ENCODE measurements around the gene THAP7. TPM values are rescaled to one million over a fixed set of nuclear protein-coding genes. Genes with fewer than 3 reads are reported as not detected.

Gene THAP7
- total and polyA plus RNA-seq, 2 of the 13 experiments (the other 11 are each of a cell fraction or from before 2014, with no cell fraction given): 13.0 to 25.5 TPM

GRCh38 chr22:20953668-20954500, 48.0 kb downstream of the THAP7 start (continued):
- TF ChIP-seq, protein P1, sequence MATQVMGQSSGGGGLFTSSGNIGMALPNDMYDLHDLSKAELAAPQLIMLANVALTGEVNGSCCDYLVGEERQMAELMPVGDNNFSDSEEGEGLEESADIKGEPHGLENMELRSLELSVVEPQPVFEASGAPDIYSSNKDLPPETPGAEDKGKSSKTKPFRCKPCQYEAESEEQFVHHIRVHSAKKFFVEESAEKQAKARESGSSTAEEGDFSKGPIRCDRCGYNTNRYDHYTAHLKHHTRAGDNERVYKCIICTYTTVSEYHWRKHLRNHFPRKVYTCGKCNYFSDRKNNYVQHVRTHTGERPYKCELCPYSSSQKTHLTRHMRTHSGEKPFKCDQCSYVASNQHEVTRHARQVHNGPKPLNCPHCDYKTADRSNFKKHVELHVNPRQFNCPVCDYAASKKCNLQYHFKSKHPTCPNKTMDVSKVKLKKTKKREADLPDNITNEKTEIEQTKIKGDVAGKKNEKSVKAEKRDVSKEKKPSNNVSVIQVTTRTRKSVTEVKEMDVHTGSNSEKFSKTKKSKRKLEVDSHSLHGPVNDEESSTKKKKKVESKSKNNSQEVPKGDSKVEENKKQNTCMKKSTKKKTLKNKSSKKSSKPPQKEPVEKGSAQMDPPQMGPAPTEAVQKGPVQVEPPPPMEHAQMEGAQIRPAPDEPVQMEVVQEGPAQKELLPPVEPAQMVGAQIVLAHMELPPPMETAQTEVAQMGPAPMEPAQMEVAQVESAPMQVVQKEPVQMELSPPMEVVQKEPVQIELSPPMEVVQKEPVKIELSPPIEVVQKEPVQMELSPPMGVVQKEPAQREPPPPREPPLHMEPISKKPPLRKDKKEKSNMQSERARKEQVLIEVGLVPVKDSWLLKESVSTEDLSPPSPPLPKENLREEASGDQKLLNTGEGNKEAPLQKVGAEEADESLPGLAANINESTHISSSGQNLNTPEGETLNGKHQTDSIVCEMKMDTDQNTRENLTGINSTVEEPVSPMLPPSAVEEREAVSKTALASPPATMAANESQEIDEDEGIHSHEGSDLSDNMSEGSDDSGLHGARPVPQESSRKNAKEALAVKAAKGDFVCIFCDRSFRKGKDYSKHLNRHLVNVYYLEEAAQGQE (IDR thresholded peaks at IDR 0.05; ENCODE audit: borderline replicate concordance in 1 of 2, low read depth in 1 of 2, low read length in 2 of 2): 0 out of 4 replicates have a peak, but pooled peaks of 1 of the 2 experiments have one; percentile 17
- TF ChIP-seq ZNF34 (CRISPR knock-in tag; IDR thresholded peaks at IDR 0.05; ENCODE audit: borderline replicate concordance) (no peak), ZBTB37 (CRISPR knock-in tag; IDR thresholded peaks at IDR 0.05) (no peak), GATAD1 (CRISPR knock-in tag; IDR thresholded peaks at IDR 0.05) (0 out of 2 replicates have a peak, but pooled peaks have one; percentile 9), POLR2G (IDR thresholded peaks at IDR 0.05; ENCODE audit: low read depth, low read length) (peak; percentile 54; the same call in 1 of the 2 replicates), RARA (CRISPR knock-in tag; IDR thresholded peaks at IDR 0.05) (peak; percentile 67; the same call in 1 of the 2 replicates), HIC2 (CRISPR knock-in tag; IDR thresholded peaks at IDR 0.05; ENCODE audit: low read depth) (0 out of 2 replicates have a peak, but pooled peaks have one; percentile 15), SOX13 (IDR thresholded peaks at IDR 0.05) (no peak), SOX13 (CRISPR knock-in tag; conservative IDR thresholded peaks at IDR 0.05 in 1 of 2, IDR thresholded peaks at IDR 0.05 in 1 of 2) (peak in 1 of 2 experiments; percentile 35; a peak in 1 of 4 replicates), ZNF224 (CRISPR knock-in tag; IDR thresholded peaks at IDR 0.05) (0 out of 2 replicates have a peak, but pooled peaks have one; percentile 34), ZSCAN25 (CRISPR knock-in tag; IDR thresholded peaks at IDR 0.05) (0 out of 2 replicates have a peak, but pooled peaks have one; percentile 36), POLR2AphosphoS5 (IDR thresholded peaks at IDR 0.05; ENCODE audit: low read depth, low read length) (peak; percentile 25; the same call in 1 of the 2 replicates), IRF9 (CRISPR knock-in tag; IDR thresholded peaks at IDR 0.05; ENCODE audit: borderline replicate concordance) (no peak), ZNF546 (CRISPR knock-in tag; conservative IDR thresholded peaks at IDR 0.05) (no peak), ZBTB33 (CRISPR knock-in tag; IDR thresholded peaks at IDR 0.05) (peak; percentile 83; the same call in 1 of the 2 replicates), CEBPB (IDR thresholded peaks at IDR 0.05; ENCODE audit: borderline replicate concordance, low read depth, low read length) (peak; percentile 97), YEATS4 (CRISPR knock-in tag; IDR thresholded peaks at IDR 0.05; ENCODE audit: borderline replicate concordance) (0 out of 2 replicates have a peak, but pooled peaks have one; percentile 18)
